ENCODE measurements around the gene TMCC2. TPM values are rescaled to one million over a fixed set of nuclear protein-coding genes. Genes with fewer than 3 reads are reported as not detected.

TMCC2 gene
- total and polyA plus RNA-seq, 2 of the 4 experiments (the other 2 are of a cell fraction): 2.0 to 4.2 TPM

GRCh38 chr1:205226868-205227583 lies 720 bp upstream of the TMCC2 start:
- CTCF ChIA-PET: no interaction called here
- Histone ChIP-seq H4K8ac (ENCODE audit: low read depth in 2 of 2, low read length in 2 of 2) (peak overlapping the region; percentile 32 to 51; a peak in 2 of 4 replicates), H3K27me3 (ENCODE audit: control insufficient read depth, insufficient read depth, low read length) (no peaks in the 10 kb centered on the region), H4K20me1 (ENCODE audit: insufficient read depth, low read length) (no peaks in the 10 kb centered on the region; the same call in 1 of the 2 replicates), H2BK15ac (ENCODE audit: low read depth, low read length) (no peak overlapping the region; the same call in 2 of the 3 replicates), H3K9ac (ENCODE audit: low read depth, low read length) (peak overlapping the region; percentile 65), H3K79me1 (ENCODE audit: low read depth in 1 of 2, low read length in 2 of 2) (no peaks in the 10 kb centered on the region), H3K4me3 (ENCODE audit: insufficient read depth, low read depth, low read length) (peak overlapping the region; percentile 90), H3K36me3 (ENCODE audit: control insufficient read depth, insufficient read depth, low read length) (no peaks in the 10 kb centered on the region), H3K9me3 (ENCODE audit: control insufficient read depth, insufficient read depth, low read length) (no peaks in the 10 kb centered on the region), H2AK9ac (replicated peaks; ENCODE audit: low read depth, low read length, poor library complexity) (peak overlapping the region; percentile 67), H2BK5ac (ENCODE audit: low read depth, low read length, poor library complexity, severe bottlenecking) (no peak overlapping the region), H3K18ac (ENCODE audit: low read depth, low read length) (peak overlapping the region; percentile 11; the same call in 1 of the 2 replicates), H3K56ac (ENCODE audit: extremely low read depth, insufficient read depth, low read length) (peak overlapping the region; percentile 59; the same call in 1 of the 2 replicates), H3K14ac (replicated peaks; ENCODE audit: low read depth, low read length) (peak overlapping the region; percentile 48), H2BK120ac (ENCODE audit: low read depth, low read length) (peak overlapping the region; percentile 71; the same call in 1 of the 2 replicates), H3K4me1 (ENCODE audit: control insufficient read depth, insufficient read depth, low read length) (peaks cover 14% of the 10 kb centered on the region), H2AK5ac (ENCODE audit: low read depth, low read length) (no peak overlapping the region), H4K91ac (ENCODE audit: insufficient read depth, low read depth, low read length) (no peak overlapping the region), H3K4ac (ENCODE audit: low read depth, low read length) (peak overlapping the region; percentile 41), H3K23ac (ENCODE audit: low read depth, low read length) (peak overlapping the region; percentile 68), H4K5ac (ENCODE audit: low read depth, low read length) (peak overlapping the region; percentile 55), H3K27ac (ENCODE audit: insufficient read depth, low read length) (no peak overlapping the region; the same call in 1 of the 2 replicates), H2BK20ac (ENCODE audit: low read depth, low read length) (peak overlapping the region; percentile 40; the same call in 1 of the 2 replicates), H2AFZ (replicated peaks; ENCODE audit: low read length, poor library complexity) (peak overlapping the region; percentile 97), H3K9me1 (ENCODE audit: insufficient read depth, low read length) (peaks cover 8% of the 10 kb centered on the region; the same call in 1 of the 2 replicates), H3K4me2 (ENCODE audit: low read depth, low read length) (peak overlapping the region; percentile 95)
- WGBS, 2 experiments (ENCODE audit: extremely low coverage in 2 of 2, insufficient read length in 1 of 2): 63% methylated on average over 1 of the region's 8 CpGs; no CpG with 5 or more reads in 1 of the 2 experiments
- no TSS peak for BruUV-seq (replicated peaks)
- POLR2A ChIA-PET (ENCODE audit: unreplicated experiment): interaction anchor here (1.0 kb wide), 1 partner anchor 41 kb away, joined by 4 read pairs; no protein-coding TSS in a partner anchor
- in situ Hi-C loops (cut with MboI; ENCODE audit: low sequenced_read_pairs) (no loop called here), dilution Hi-C loops (cut with HindIII; ENCODE audit: low sequenced_read_pairs, unreplicated experiment) (no loop called here), intact Hi-C loops (cut with micrococcal nuclease) (loop anchor here (1.0 to 5.0 kb wide), 2 partner anchors 85 to 105 kb away; no protein-coding TSS in a partner anchor)
- TF ChIP-seq ELK1 (IDR thresholded peaks at IDR 0.05; ENCODE audit: borderline replicate concordance, low read depth, low read length): no peak
- TF ChIP-seq SMC3 (IDR thresholded peaks at IDR 0.05; ENCODE audit: low read depth, low read length): no peak
- TF ChIP-seq POLR2A (IDR thresholded peaks at IDR 0.05; ENCODE audit: low read depth, low read length): no peak
- TF ChIP-seq, protein P1, sequence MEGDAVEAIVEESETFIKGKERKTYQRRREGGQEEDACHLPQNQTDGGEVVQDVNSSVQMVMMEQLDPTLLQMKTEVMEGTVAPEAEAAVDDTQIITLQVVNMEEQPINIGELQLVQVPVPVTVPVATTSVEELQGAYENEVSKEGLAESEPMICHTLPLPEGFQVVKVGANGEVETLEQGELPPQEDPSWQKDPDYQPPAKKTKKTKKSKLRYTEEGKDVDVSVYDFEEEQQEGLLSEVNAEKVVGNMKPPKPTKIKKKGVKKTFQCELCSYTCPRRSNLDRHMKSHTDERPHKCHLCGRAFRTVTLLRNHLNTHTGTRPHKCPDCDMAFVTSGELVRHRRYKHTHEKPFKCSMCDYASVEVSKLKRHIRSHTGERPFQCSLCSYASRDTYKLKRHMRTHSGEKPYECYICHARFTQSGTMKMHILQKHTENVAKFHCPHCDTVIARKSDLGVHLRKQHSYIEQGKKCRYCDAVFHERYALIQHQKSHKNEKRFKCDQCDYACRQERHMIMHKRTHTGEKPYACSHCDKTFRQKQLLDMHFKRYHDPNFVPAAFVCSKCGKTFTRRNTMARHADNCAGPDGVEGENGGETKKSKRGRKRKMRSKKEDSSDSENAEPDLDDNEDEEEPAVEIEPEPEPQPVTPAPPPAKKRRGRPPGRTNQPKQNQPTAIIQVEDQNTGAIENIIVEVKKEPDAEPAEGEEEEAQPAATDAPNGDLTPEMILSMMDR (conservative IDR thresholded peaks at IDR 0.05; ENCODE audit: low read depth, low read length): 0 out of 2 replicates have a peak, but pooled peaks have one; percentile 4
- TF ChIP-seq CEBPB (IDR thresholded peaks at IDR 0.05; ENCODE audit: low read depth, low read length): 0 out of 2 replicates have a peak, but pooled peaks have one; percentile 5
- no peak for TF ChIP-seq RCOR1 (IDR thresholded peaks at IDR 0.05; ENCODE audit: insufficient replicate concordance, low read length)
- no peak for TF ChIP-seq NFE2L2 (IDR thresholded peaks at IDR 0.05; ENCODE audit: low read depth, low read length)
- TF ChIP-seq FOS (IDR thresholded peaks at IDR 0.05; ENCODE audit: low read depth, low read length): no peak
- DNase-seq (peak; percentile 43), ATAC-seq (ENCODE audit: low read depth) (no peak)
